ENCODE measurements around the gene RNFT2. TPM values are rescaled to one million over a fixed set of nuclear protein-coding genes. Genes with fewer than 3 reads are reported as not detected.

RNFT2 gene
- polyA plus RNA-seq, 2 of the 4 experiments (the other 2 are of a cell fraction): 2.6 to 7.2 TPM

- WGBS (ENCODE audit: missing lambda C conversion rate): 68% methylated on average over 3 of the region's 3 CpGs
- no peak for DNase-seq (ENCODE audit: low read depth in 1 of 2, low spot score in 1 of 2)
- CTCF ChIA-PET: interaction anchor here (0.6 to 1.5 kb wide), 4 partner anchors 11 to 677 kb away, joined by 3 to 6 read pairs (median 4); no protein-coding TSS in a partner anchor
- H3K4me3 ChIP-seq: no peak overlapping the region
- H3K4me1 ChIP-seq: no peaks in the 10 kb centered on the region
- H3K9me3 ChIP-seq: no peaks in the 10 kb centered on the region
- no peak for TF ChIP-seq POLR2AphosphoS2 (conservative IDR thresholded peaks at IDR 0.05; ENCODE audit: low read length)
- no peak overlapping the region for H3K4me2 ChIP-seq
- no peak for FAIRE-seq
- H3K27ac ChIP-seq: no peak overlapping the region
- ATAC-seq: no peak
- POLR2A ChIA-PET: no interaction called here
Observed at GRCh38 chr12:116692605-116693004, 45.5 kb upstream of the RNFT2 start.

- Histone ChIP-seq H3K27ac (no peak overlapping the region), H3K4me3 (no peak overlapping the region), H3K4me1 (no peaks in the 10 kb centered on the region), H3K4me2 (no peak overlapping the region), H3K9me3 (no peaks in the 10 kb centered on the region)
- WGBS (ENCODE audit: missing lambda C conversion rate): 79% methylated on average over 34 of the region's 34 CpGs
- POLR2A ChIA-PET: no interaction called here
- no peak for ATAC-seq
- DNase-seq (ENCODE audit: low read depth in 1 of 2, low spot score in 1 of 2): no peak
- TF ChIP-seq HES2 (IDR thresholded peaks at IDR 0.05) (no peak), JUN (IDR thresholded peaks at IDR 0.05) (no peak), GATA3 (IDR thresholded peaks at IDR 0.05; ENCODE audit: borderline replicate concordance) (no peak), NPAS2 (CRISPR knock-in tag; IDR thresholded peaks at IDR 0.05; ENCODE audit: borderline replicate concordance) (no peak), FOSB (CRISPR knock-in tag; IDR thresholded peaks at IDR 0.05) (no peak), ZC3H11A (IDR thresholded peaks at IDR 0.05) (no peak), FOSL2 (IDR thresholded peaks at IDR 0.05) (no peak), FOSL2 (CRISPR knock-in tag; IDR thresholded peaks at IDR 0.05) (no peak), HOXB13 (CRISPR knock-in tag; IDR thresholded peaks at IDR 0.05; ENCODE audit: low read depth) (no peak), EHMT2 (IDR thresholded peaks at IDR 0.05; ENCODE audit: low read depth) (no peak), MAX (IDR thresholded peaks at IDR 0.05) (no peak), RARB (CRISPR knock-in tag; IDR thresholded peaks at IDR 0.05) (no peak), ESRRA (IDR thresholded peaks at IDR 0.05; ENCODE audit: borderline replicate concordance, low read length) (no peak), RAD21 (conservative IDR thresholded peaks at IDR 0.05 in 1 of 2, IDR thresholded peaks at IDR 0.05 in 1 of 2) (no peak), ZSCAN20 (CRISPR knock-in tag; IDR thresholded peaks at IDR 0.05) (no peak), PBX3 (IDR thresholded peaks at IDR 0.05) (no peak), ATOH8 (CRISPR knock-in tag; IDR thresholded peaks at IDR 0.05; ENCODE audit: low read depth) (no peak), CHD4 (IDR thresholded peaks at IDR 0.05; ENCODE audit: borderline replicate concordance) (no peak), ZNF302 (CRISPR knock-in tag; IDR thresholded peaks at IDR 0.05) (no peak), REST (IDR thresholded peaks at IDR 0.05) (no peak), HOXB5 (CRISPR knock-in tag; IDR thresholded peaks at IDR 0.05) (no peak)
- CTCF ChIA-PET: interaction anchor here (0.6 to 1.4 kb wide), 6 partner anchors 10 to 678 kb away, joined by 3 to 5 read pairs (median 3); no protein-coding TSS in a partner anchor
- no peak for FAIRE-seq
Observed at GRCh38 chr12:116693286-116694227, 44.6 kb upstream of the RNFT2 start.
